ENCODE measurements around the gene TCFL5. TPM values are rescaled to one million over a fixed set of nuclear protein-coding genes. Genes with fewer than 3 reads are reported as not detected.

The TCFL5 gene
- total RNA-seq, 1 donor from 2014 or later, result 12.2 TPM

- Mint-ChIP-seq H3K9me3 (no peaks in the 10 kb centered on the region), H3K27ac (peak overlapping the region; percentile 61)
- no peak for TF ChIP-seq CTCF (IDR thresholded peaks at IDR 0.05; ENCODE audit: unreplicated experiment)
These were observed 21.1 kb downstream of the TCFL5 start for GRCh38 chr20:62840244-62841197.

GRCh38 chr20:62839816-62840215, 21.8 kb downstream of the TCFL5 start:
- TF ChIP-seq CTCF (IDR thresholded peaks at IDR 0.05; ENCODE audit: unreplicated experiment), result no peak
- Mint-ChIP-seq H3K9me3 (no peaks in the 10 kb centered on the region), H3K4me1 (peaks cover 6% of the 10 kb centered on the region), H3K4me3 (no peak overlapping the region), H3K36me3 (peaks cover 34% of the 10 kb centered on the region), H3K27ac (peak overlapping the region; percentile 71), H3K27me3 (ENCODE audit: low read depth) (no peaks in the 10 kb centered on the region)
- no peak for DNase-seq (ENCODE audit: low spot score in 2 of 2, unreplicated experiment in 2 of 2)

More at GRCh38 chr20:62840244-62841197, 21.1 kb downstream of the TCFL5 start:
- Mint-ChIP-seq H3K27me3 (ENCODE audit: low read depth) (no peaks in the 10 kb centered on the region), H3K4me3 (no peak overlapping the region), H3K36me3 (peaks cover 31% of the 10 kb centered on the region), H3K4me1 (peaks cover 4% of the 10 kb centered on the region)
- no peak for DNase-seq (ENCODE audit: low spot score in 2 of 2, unreplicated experiment in 2 of 2)

- H3K36me3 Mint-ChIP-seq, result peaks cover 36% of the 10 kb centered on the region
- no peaks in the 10 kb centered on the region for H3K27me3 Mint-ChIP-seq (ENCODE audit: low read depth)
- H3K4me3 Mint-ChIP-seq, result no peak overlapping the region
These were observed 22.4 kb downstream of the TCFL5 start for GRCh38 chr20:62839261-62839660.

GRCh38 chr20:62838128-62838891, 23.3 kb downstream of the TCFL5 start:
- no peak for TF ChIP-seq CTCF (IDR thresholded peaks at IDR 0.05; ENCODE audit: unreplicated experiment)
- Mint-ChIP-seq H3K9me3 (no peaks in the 10 kb centered on the region), H3K4me3 (no peak overlapping the region), H3K27me3 (ENCODE audit: low read depth) (no peaks in the 10 kb centered on the region), H3K36me3 (peaks cover 35% of the 10 kb centered on the region), H3K27ac (no peak overlapping the region), H3K4me1 (peaks cover 6% of the 10 kb centered on the region)
- DNase-seq (ENCODE audit: low spot score in 2 of 2, unreplicated experiment in 2 of 2), result no peak

More at GRCh38 chr20:62839261-62839660, 22.4 kb downstream of the TCFL5 start:
- no peak for TF ChIP-seq CTCF (IDR thresholded peaks at IDR 0.05; ENCODE audit: unreplicated experiment)
- H3K4me1 Mint-ChIP-seq, result peaks cover 6% of the 10 kb centered on the region
- H3K9me3 Mint-ChIP-seq, result no peaks in the 10 kb centered on the region
- no peak overlapping the region for H3K27ac Mint-ChIP-seq
- DNase-seq (ENCODE audit: low spot score in 2 of 2, unreplicated experiment in 2 of 2), result no peak

- Mint-ChIP-seq H3K27me3 (ENCODE audit: low read depth) (no peaks in the 10 kb centered on the region), H3K4me3 (no peak overlapping the region), H3K36me3 (peaks cover 39% of the 10 kb centered on the region), H3K4me1 (peaks cover 6% of the 10 kb centered on the region), H3K9me3 (no peaks in the 10 kb centered on the region), H3K27ac (no peak overlapping the region)
- DNase-seq (ENCODE audit: low spot score in 2 of 2, unreplicated experiment in 2 of 2), result no peak
- TF ChIP-seq CTCF (IDR thresholded peaks at IDR 0.05; ENCODE audit: unreplicated experiment), result no peak
These were observed 23.9 kb downstream of the TCFL5 start for GRCh38 chr20:62837790-62838127.

All from mesothelial cell of epicardium (in vitro differentiated cells).